GM19193 (cell line): ENCODE results near the gene TGFBR3.

Experiments
- POLR2A ChIP-seq: IDR thresholded peaks from 4 replicates; pipeline ENCODE4 v1.6.1; 2011; ENCODE audit not compliant: insufficient read depth, insufficient read length; ENCODE audit errors: extremely low read depth

TGFBR3 gene

DNA sequence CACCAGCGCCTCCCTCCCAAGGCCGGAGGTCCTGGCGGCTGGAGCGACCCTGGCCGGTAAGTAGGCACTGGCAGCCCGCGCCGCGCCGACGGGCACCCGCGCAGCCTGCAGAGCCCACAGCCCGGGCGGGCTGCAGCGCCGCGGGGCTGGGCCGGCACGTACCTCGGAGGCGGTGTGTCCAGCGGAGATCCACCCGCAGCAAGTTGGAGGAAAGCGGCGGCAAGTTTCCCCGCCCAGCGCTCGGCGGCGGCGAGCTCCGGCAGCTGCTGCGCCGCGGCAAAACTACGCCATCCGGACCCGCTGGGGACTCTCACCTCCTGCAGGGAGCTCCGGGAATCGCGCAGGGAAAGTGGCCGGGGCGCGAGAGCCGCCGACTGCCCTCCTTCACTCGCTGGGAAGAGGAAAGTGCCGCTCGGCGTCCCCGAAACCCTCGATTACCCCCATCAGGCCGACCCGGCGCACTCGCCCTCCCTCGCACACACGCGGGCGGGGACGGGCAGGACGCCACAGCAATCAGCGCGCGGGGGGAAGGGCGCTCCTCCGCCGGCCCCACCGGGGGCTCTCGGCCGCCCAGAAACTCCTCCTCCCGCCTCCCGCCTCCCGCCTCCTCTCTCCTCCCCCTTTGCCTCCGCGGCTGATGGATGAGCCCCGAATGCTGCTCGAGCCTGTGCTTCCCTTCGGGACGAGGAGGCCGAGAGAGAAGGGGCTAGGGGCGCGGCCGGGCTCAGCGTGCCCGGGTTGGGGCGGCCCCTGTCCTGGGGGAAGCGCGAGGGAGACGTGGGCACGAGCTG lies at the start of gene TGFBR3:
TGFBR3 (minus strand) TSS at position 436 of the 791 bp plus-strand sequence. CDS start 24,620 bp downstream, outside the sequence.
- peak; percentile 66 for TF ChIP-seq POLR2A

DNA sequence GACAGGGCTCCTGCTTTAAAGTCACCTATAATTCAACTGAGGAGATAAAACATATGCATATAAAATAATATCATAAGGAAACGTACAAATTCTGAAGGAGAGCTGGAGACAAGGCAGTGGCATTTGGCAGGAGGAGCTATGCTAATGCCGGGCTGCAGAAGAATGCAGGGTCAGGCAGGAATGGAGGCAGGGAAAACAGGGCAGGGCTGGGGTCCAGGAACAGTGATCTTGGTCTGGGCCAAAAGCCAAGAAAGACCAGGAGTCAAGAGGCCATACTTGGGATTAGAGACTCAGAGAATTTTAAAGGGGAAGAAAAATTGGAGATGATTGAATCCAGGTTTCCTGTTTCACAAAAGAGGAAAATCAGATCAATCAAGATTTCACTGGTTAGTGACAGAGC lies 43.3 kb upstream of the TGFBR3 start:
- TF ChIP-seq POLR2A: no peak

DNA sequence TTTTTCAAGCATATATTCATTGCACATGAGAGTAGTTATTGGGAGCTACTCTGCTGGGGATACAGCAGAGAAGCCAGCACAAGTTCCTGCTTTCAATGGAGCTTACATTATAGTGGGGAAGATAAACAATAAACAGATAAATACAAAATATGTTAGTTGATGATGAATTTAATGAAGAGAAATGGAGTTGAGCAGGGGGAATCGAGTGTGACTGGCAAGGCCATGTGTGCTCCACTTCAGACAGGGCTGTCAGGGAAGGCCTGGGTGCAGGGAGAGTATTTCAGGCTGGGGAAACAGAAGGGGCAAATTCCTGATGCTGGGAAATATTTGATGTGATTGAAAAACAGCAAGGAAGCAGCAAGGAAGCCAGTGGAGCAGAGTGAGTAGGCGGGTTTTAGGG lies 42.1 kb upstream of the TGFBR3 start:
- no peak for TF ChIP-seq POLR2A

GRCh38 chr1:91925644-91926435 lies 39.9 kb upstream of the TGFBR3 start:
- TF ChIP-seq POLR2A: no peak

DNA sequence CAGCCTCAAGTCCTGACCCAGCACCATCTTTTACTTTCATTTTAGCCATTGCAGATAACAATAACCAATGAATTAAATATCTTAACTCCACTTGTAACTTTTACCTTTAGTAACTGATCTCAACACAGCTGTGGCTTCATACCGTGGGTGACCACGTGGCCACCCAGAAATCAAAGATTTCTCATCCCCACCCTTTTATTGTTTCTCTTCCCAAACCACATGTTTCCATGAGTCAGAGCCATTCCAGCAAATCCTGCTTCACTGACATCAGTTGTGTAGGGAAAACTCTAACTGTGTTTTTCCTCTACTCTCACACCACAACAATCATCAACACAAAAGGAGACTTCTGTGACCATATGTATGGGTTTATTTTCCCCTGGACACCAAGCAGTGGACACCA lies 38.2 kb upstream of the TGFBR3 start:
- no peak for TF ChIP-seq POLR2A

DNA sequence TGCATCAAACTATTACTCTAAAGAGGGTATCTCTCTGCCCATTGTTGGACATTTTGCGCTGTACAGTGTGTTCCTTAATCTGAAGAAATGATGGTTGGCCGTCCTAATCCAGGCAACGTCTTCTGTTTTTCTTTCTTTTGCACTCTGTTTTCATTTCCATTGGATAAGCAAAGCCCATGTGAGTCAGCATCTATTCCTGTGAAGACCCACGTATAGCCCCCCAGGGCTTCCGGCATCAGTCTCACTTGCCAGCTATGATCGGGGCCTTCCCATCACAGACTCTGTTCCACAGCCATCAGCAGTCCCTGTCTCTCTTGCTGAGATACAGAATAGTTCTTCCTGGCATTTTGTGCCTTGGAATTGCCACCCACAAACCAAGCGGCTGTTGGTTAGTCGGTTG lies 34.0 kb upstream of the TGFBR3 start:
- no peak for TF ChIP-seq POLR2A

GRCh38 chr1:91916811-91917460 lies 31.0 kb upstream of the TGFBR3 start:
- no peak for TF ChIP-seq POLR2A

GRCh38 chr1:91916046-91916445 lies 30.1 kb upstream of the TGFBR3 start:
- TF ChIP-seq POLR2A: no peak

DNA sequence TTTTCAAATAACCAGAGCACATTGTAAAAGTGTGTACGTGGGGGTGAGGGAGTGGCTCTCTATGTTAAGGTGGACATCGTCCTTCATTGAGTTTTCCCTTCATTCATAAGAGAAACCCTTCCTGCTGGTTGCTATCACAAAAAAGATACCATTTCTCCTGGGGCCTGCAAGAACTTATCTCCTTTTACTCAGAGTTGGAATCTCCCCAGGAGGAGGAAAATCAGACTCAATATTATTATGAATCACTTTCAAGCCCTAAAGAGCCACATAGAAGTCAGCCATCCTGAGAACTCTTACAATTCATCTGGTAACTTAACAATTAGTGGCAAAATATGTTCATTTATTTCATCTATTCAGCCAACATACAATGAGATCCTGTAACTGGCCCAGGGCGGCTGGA lies 27.1 kb upstream of the TGFBR3 start:
- TF ChIP-seq POLR2A: no peak

DNA sequence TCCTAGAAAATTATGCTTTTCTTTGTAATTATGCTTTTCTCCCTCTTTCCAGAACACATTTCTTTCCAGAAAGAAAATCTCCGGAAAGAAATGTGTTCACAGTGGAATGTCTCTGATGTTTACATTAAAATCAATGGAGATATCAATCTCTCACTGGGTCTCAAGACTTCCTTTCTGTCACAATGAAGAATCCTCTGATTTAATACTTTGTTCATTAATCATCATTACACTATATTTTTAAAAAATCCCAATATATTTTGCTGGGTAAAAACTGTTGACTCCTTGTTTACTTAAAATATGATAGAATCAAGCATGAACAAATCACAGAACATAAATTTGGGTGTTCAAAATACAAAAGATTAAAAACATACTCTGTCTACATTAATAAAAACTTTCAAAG lies 26.3 kb upstream of the TGFBR3 start:
- no peak for TF ChIP-seq POLR2A

DNA sequence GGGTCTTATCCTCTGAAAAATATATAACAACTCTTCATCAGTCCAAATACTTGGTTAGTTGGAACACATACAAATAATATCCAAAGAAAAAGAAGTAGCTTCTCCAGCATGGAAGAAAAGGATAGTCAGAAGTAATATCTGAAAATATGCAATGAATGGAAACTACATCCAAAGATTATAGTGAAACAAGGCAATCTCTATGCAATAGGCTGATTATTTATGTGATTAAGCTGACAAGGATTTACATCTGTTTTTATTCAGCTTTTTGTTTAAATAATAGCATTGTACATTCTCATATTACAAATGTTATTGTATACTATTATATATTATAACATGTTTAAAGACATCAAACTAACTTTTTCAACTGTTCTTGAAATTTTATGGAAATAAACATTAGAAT lies 15.3 kb upstream of the TGFBR3 start:
- no peak for TF ChIP-seq POLR2A

DNA sequence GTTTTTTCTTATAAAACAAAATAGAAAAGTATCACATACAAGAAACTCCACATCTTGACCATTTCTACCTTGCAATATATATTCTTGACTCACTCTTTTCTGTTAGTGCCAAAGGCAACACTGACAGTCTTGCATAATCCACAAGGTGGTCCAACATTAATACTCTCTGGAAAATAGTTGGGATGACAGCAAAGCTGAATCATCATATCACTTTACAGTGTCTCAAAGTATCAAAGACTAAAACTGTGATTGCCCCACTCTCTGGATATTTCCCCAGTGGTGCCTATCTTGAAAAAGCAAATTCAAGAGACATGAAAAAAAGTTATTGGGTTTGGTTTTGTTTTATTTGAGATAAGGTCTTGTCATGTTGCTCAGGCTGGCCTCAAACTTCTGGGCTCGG lies 14.6 kb upstream of the TGFBR3 start:
- TF ChIP-seq POLR2A: no peak

- TF ChIP-seq POLR2A: no peak
Measured at GRCh38 chr1:91897016-91897415, 11.1 kb upstream of the TGFBR3 start.

GRCh38 chr1:91895832-91896556 lies 10.0 kb upstream of the TGFBR3 start:
- TF ChIP-seq POLR2A: no peak
